ENCODE results near the gene DPEP2NB. TPM values are rescaled to one million over a fixed set of nuclear protein-coding genes. Genes with fewer than 3 reads are reported as not detected.

The DPEP2NB gene
- total RNA-seq, 1 experiment from 2014 or later = not detected

DNA sequence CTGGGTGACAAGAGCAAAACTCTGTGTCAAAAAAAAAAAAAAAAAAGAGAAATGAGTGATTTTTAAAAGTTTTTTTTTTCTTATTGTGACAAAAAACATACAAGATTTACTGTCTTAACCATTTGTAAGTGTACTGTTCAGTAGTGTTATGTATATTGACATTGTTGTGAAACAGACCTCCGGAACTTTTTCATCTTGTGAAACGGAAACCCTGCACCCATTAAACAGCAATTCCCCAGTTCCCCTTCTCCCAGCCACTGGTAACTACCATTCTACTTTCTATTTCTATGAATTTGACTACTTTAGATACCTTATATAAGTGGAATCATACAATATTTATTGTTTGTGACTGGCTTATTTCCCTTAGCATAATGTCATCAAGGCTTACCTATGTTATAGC, 26.1 kb upstream of the DPEP2NB start:
- Histone ChIP-seq H3K9me3 (ENCODE audit: control insufficient read depth in 1 of 2, insufficient read depth in 1 of 2, low read depth in 1 of 2, low read length in 2 of 2) (no peaks in the 10 kb centered on the region), H3K79me2 (ENCODE audit: insufficient read depth, low read length) (0 out of 2 replicates have a peak, but pooled peaks cover 5% of the 10 kb centered on the region), H3K36me3 (ENCODE audit: control insufficient read depth in 1 of 2, insufficient read depth in 2 of 2, low read length in 2 of 2) (peaks cover 2 to 9% of the 10 kb centered on the region in 2 experiments; a peak in 1 of 4 replicates), H2AFZ (ENCODE audit: low read depth, low read length, poor library complexity, severe bottlenecking) (no peak overlapping the region), H3K4me2 (ENCODE audit: low read length) (no peak overlapping the region), H3K9me2 (ENCODE audit: insufficient read depth) (no peaks in the 10 kb centered on the region), H3K27me3 (ENCODE audit: insufficient read depth, low read length) (no peaks in the 10 kb centered on the region), H3K9ac (ENCODE audit: low read length) (no peak overlapping the region), H4K20me1 (ENCODE audit: insufficient read depth) (no peaks in the 10 kb centered on the region), H3K27ac (ENCODE audit: low read depth, low read length) (no peak overlapping the region), H3K4me3 (replicated peaks in 1 of 2; ENCODE audit: low read depth in 1 of 2, low read length in 2 of 2) (no peak overlapping the region), H3K4me1 (ENCODE audit: control insufficient read depth in 1 of 2, insufficient read depth in 2 of 2, low read length in 2 of 2) (peaks cover 4 to 5% of the 10 kb centered on the region in 2 experiments; a peak in 1 of 4 replicates)
- TF ChIP-seq SRF (IDR thresholded peaks at IDR 0.05; ENCODE audit: low read depth) (no peak), EZH2phosphoT487 (IDR thresholded peaks at IDR 0.05; ENCODE audit: borderline replicate concordance) (no peak), EGR1 (IDR thresholded peaks at IDR 0.05; ENCODE audit: low read depth) (no peak), TCF7L2 (IDR thresholded peaks at IDR 0.05; ENCODE audit: borderline replicate concordance, extremely low read depth, insufficient read depth, insufficient read length) (no peak), RAD21 (IDR thresholded peaks at IDR 0.05; ENCODE audit: low read depth) (no peak), JUND (IDR thresholded peaks at IDR 0.05) (no peak), ZNF274 (IDR thresholded peaks at IDR 0.05; ENCODE audit: low read depth, low read length) (no peak)
- TF ChIP-seq, protein P1, sequence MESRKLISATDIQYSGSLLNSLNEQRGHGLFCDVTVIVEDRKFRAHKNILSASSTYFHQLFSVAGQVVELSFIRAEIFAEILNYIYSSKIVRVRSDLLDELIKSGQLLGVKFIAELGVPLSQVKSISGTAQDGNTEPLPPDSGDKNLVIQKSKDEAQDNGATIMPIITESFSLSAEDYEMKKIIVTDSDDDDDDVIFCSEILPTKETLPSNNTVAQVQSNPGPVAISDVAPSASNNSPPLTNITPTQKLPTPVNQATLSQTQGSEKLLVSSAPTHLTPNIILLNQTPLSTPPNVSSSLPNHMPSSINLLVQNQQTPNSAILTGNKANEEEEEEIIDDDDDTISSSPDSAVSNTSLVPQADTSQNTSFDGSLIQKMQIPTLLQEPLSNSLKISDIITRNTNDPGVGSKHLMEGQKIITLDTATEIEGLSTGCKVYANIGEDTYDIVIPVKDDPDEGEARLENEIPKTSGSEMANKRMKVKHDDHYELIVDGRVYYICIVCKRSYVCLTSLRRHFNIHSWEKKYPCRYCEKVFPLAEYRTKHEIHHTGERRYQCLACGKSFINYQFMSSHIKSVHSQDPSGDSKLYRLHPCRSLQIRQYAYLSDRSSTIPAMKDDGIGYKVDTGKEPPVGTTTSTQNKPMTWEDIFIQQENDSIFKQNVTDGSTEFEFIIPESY (IDR thresholded peaks at IDR 0.05; ENCODE audit: extremely low read depth, insufficient replicate concordance, low read length) = no peak
- TF ChIP-seq, protein P2, sequence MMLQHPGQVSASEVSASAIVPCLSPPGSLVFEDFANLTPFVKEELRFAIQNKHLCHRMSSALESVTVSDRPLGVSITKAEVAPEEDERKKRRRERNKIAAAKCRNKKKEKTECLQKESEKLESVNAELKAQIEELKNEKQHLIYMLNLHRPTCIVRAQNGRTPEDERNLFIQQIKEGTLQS (IDR thresholded peaks at IDR 0.05) = no peak
- ChIA-PET CTCF (interaction anchor here (1.2 to 1.9 kb wide), 2 partner anchors 33 to 158 kb away, joined by 3 to 13 read pairs; partner anchors contain the start of gene NRN1L), POLR2A (no interaction called here), RAD21 (ENCODE audit: low non-redundant PET in 1 of 2, low total read pairs in 2 of 2, uncharacterized antibody in 2 of 2, unreplicated experiment in 2 of 2) (no interaction called here)
- DNase-seq (ENCODE audit: low read depth, low spot score) (no peak), ATAC-seq (no peak)
- intact Hi-C loops (cut with micrococcal nuclease) = loop anchor here (5.0 kb wide), 1 partner anchor 369 kb away; no protein-coding TSS in a partner anchor
- BruUV-seq (replicated peaks) = no TSS peak

Data from HCT116 (cell line).